H9 (cell line): Measurements from ENCODE around the gene MTTP. TPM values are rescaled to one million over a fixed set of nuclear protein-coding genes. Genes with fewer than 3 reads are reported as not detected.

Experiments used
- DNase-seq: peaks from one replicate; pipeline ENCODE4 v3.0.0-alpha.2; 2017
- H2AFZ ChIP-seq: one replicate; pipeline ENCODE4 v1.6.1; 2013; ENCODE audit warnings: mild to moderate bottlenecking, low read length, control low read depth, moderate library complexity
- H2AK5ac ChIP-seq: 2 replicates; pipeline ENCODE4 v1.6.1; 2013; ENCODE audit warnings: low read length, control low read depth, mixed read lengths; ENCODE audit not compliant: insufficient read length
- H2BK120ac ChIP-seq: one replicate; pipeline ENCODE4 v1.6.1; 2013; ENCODE audit warnings: low read depth, mild to moderate bottlenecking, low read length, control low read depth, inconsistent platforms; ENCODE audit not compliant: poor library complexity, severe bottlenecking
- H2BK12ac ChIP-seq: 2 replicates; pipeline ENCODE4 v1.6.1; 2013; ENCODE audit warnings: low read length, control low read depth, mixed read lengths, low read depth; ENCODE audit not compliant: insufficient read length
- H2BK15ac ChIP-seq: 2 replicates; pipeline ENCODE4 v1.6.1; 2013; ENCODE audit warnings: low read depth, low read length, control low read depth
- H2BK20ac ChIP-seq: one replicate; pipeline ENCODE4 v1.6.1; 2013; ENCODE audit warnings: low read depth, mild to moderate bottlenecking, low read length, control low read depth, inconsistent platforms; ENCODE audit not compliant: poor library complexity, severe bottlenecking
- H2BK5ac ChIP-seq: 2 replicates; pipeline ENCODE4 v1.6.1; 2013; ENCODE audit warnings: low read length, control low read depth, mixed read lengths; ENCODE audit not compliant: insufficient read length
- H3K14ac ChIP-seq: 2 replicates; pipeline ENCODE4 v1.6.1; 2013; ENCODE audit warnings: low read length, control low read depth; ENCODE audit not compliant: insufficient read depth
- H3K18ac ChIP-seq: 2 replicates; pipeline ENCODE4 v1.6.1; 2013; ENCODE audit warnings: low read depth, mild to moderate bottlenecking, mixed read lengths, low read length, control low read depth; ENCODE audit not compliant: insufficient read length
- H3K23ac ChIP-seq: 2 replicates; pipeline ENCODE4 v1.6.1; 2013; ENCODE audit warnings: low read length, control low read depth, mixed read lengths, low read depth; ENCODE audit not compliant: insufficient read length
- H3K23me2 ChIP-seq: 2 replicates; pipeline ENCODE4 v1.6.1; 2013; ENCODE audit warnings: low read depth, mild to moderate bottlenecking, mixed read lengths, low read length, control low read depth; ENCODE audit not compliant: insufficient read length, poor library complexity, severe bottlenecking
- H3K27ac ChIP-seq: 2 replicates; pipeline ENCODE4 v1.5.1; 2013; ENCODE audit warnings: low read length, control low read depth, mixed read lengths, low read depth; ENCODE audit not compliant: insufficient read length
- H3K27me3 ChIP-seq: 2 replicates; pipeline ENCODE4 v1.6.1; 2013; ENCODE audit warnings: low read length, control low read depth, inconsistent platforms; ENCODE audit not compliant: insufficient read depth
- H3K4ac ChIP-seq: 2 replicates; pipeline ENCODE4 v1.6.1; 2013; ENCODE audit warnings: low read depth, mild to moderate bottlenecking, control low read depth, inconsistent platforms, low read length, moderate library complexity
- H3K4me1 ChIP-seq: 2 replicates; pipeline ENCODE4 v1.6.1; 2013; ENCODE audit warnings: low read length, control low read depth, inconsistent platforms; ENCODE audit not compliant: insufficient read depth
- H3K4me2 ChIP-seq: 2 replicates; pipeline ENCODE4 v1.6.1; 2013; ENCODE audit warnings: low read length, control low read depth, mixed read lengths; ENCODE audit not compliant: insufficient read length, insufficient read depth
- H3K56ac ChIP-seq: 2 replicates; pipeline ENCODE4 v1.6.1; 2013; ENCODE audit warnings: low read depth, mild to moderate bottlenecking, mixed read lengths, low read length, control low read depth; ENCODE audit not compliant: insufficient read length
- H3K79me1 ChIP-seq: 2 replicates; pipeline ENCODE4 v1.6.1; 2013; ENCODE audit warnings: low read depth, mild to moderate bottlenecking, moderate library complexity, low read length, control low read depth, inconsistent platforms; ENCODE audit not compliant: insufficient read depth, poor library complexity, severe bottlenecking
- H3K79me2 ChIP-seq: 2 replicates; pipeline ENCODE4 v1.6.1; 2013; ENCODE audit warnings: low read length, control low read depth, inconsistent platforms; ENCODE audit not compliant: insufficient read depth
- H3K9ac ChIP-seq: 2 replicates; pipeline ENCODE4 v1.6.1; 2013; ENCODE audit warnings: low read length, control low read depth, mixed read lengths; ENCODE audit not compliant: insufficient read length; ENCODE audit errors: extremely low read depth
- H3K9me3 ChIP-seq: one replicate; pipeline ENCODE4 v1.6.1; 2013; ENCODE audit warnings: low read depth, low read length, inconsistent platforms; ENCODE audit not compliant: control insufficient read depth
- H3T11ph ChIP-seq: one replicate; pipeline ENCODE4 v1.6.1; 2013; ENCODE audit warnings: mild to moderate bottlenecking, low read length, control low read depth, inconsistent platforms
- H4K20me1 ChIP-seq: one replicate; pipeline ENCODE4 v1.6.1; 2013; ENCODE audit not compliant: control insufficient read depth, insufficient read length, insufficient read depth
- H4K5ac ChIP-seq: 2 replicates; pipeline ENCODE4 v1.6.1; 2013; ENCODE audit warnings: low read depth, mild to moderate bottlenecking, mixed read lengths, low read length, control low read depth; ENCODE audit not compliant: insufficient read length
- H4K8ac ChIP-seq: replicated peaks from 2 replicates; pipeline ENCODE4 v1.6.1; 2013; ENCODE audit warnings: low read length, control low read depth, mixed read lengths, low read depth; ENCODE audit not compliant: insufficient read length
- H4K91ac ChIP-seq: 2 replicates; pipeline ENCODE4 v1.6.1; 2013; ENCODE audit warnings: low read depth, mild to moderate bottlenecking, moderate library complexity, mixed read lengths, low read length, control low read depth; ENCODE audit not compliant: insufficient read length
- H3K27ac Mint-ChIP-seq, 3 experiments: 2 replicates in 2 of 3; 3 replicates in 1 of 3; pipeline ENCODE4 v1.8.0; 2020 to 2021; ENCODE audit warnings: mixed read lengths in 3 of 3, mild to moderate bottlenecking in 1 of 3, moderate library complexity in 1 of 3
- H3K27me3 Mint-ChIP-seq: 2 replicates; pipeline ENCODE4 v1.8.0; 2021; ENCODE audit warnings: low read depth, mild to moderate bottlenecking, moderate library complexity, mixed read lengths
- H3K36me3 Mint-ChIP-seq, 3 experiments: 2 replicates in 2 of 3; 3 replicates in 1 of 3; pipeline ENCODE4 v1.8.0; 2020 to 2021; ENCODE audit warnings: low read depth in 3 of 3, mixed read lengths in 3 of 3; ENCODE audit not compliant: insufficient read depth in 1 of 3
- H3K4me1 Mint-ChIP-seq, 2 experiments: 2 replicates each; pipeline ENCODE4 v1.8.0; 2020; ENCODE audit warnings: mixed read lengths in 2 of 2
- H3K4me3 Mint-ChIP-seq, 2 experiments: 2 replicates in 1 of 2; 3 replicates in 1 of 2; pipeline ENCODE4 v1.8.0; 2020 to 2021; ENCODE audit warnings: mild to moderate bottlenecking in 2 of 2, mixed read lengths in 2 of 2, moderate library complexity in 1 of 2
- H3K9me3 Mint-ChIP-seq, 2 experiments: 2 replicates in 1 of 2; 3 replicates in 1 of 2; pipeline ENCODE4 v1.8.0; 2020; ENCODE audit warnings: mild to moderate bottlenecking in 2 of 2, mixed read lengths in 2 of 2, moderate library complexity in 1 of 2
- CTCF ChIP-seq: fragments of 200-600 bp; sonication (generic); conservative IDR thresholded peaks from 3 replicates; pipeline ENCODE4 v1.8.0; 2021; ENCODE audit warnings: antibody characterized with exemption, mild to moderate bottlenecking
- WGBS: extraction: QIAGEN DNeasy Blood & Tissue Kit; methylation state at CpG from one replicate; pipeline ENCODE4 v1.1.7; 2013; ENCODE audit warnings: missing lambda C conversion rate, low lambda C conversion rate, mixed read lengths; ENCODE audit not compliant: insufficient read length; ENCODE audit errors: extremely low coverage; 5-methylcytosine and 5-hydroxymethylcytosine counted together
- total RNA-seq: library from RNA; stranded (reverse); gene quantifications from 2 replicates; pipeline ENCODE4 v1.2.1, GENCODE V29; 2021

The MTTP gene
- total RNA-seq, 1 experiment from 2014 or later = 0.46 TPM

DNA sequence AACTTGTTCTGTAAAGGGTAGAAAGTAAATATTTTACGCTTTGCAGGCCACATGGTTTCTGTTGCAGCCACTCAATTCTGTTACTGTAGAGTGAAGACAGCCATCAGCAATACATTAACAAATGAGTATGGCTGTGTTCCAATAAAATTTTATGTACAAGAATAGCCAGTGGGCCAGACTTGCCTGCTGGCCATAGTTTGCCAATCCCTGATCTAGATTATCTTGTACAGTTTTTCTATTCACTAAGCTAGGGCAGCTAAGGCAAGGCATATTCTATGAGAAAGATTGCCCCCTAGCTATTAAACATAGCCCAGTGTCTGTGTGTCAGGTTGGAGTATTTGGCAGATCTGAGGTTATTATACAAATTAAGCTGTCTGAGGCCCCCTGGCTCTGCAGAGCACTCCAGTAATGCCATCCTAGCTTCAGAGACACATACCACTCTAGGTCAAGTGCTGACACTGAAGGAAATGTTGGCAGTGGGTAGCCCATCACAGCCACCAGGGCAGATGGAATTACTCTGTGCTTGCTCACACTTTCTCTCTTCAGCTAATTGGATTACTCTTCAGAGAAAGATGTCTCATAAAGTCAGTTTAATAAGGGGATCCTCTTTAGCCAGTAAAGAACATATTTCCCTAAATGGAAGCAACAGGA is 40.7 kb downstream of the MTTP start:
- WGBS = no CpG with 5 or more reads among the region's 1 CpG
- no peak overlapping the region for H2BK15ac ChIP-seq
- no peaks in the 10 kb centered on the region for H3K9me3 Mint-ChIP-seq
- no peak overlapping the region for H4K5ac ChIP-seq
- no peak overlapping the region for H4K91ac ChIP-seq
- no peak overlapping the region for H3K4me2 ChIP-seq
- H3K36me3 Mint-ChIP-seq = no peaks in the 10 kb centered on the region
- no peak overlapping the region for H3K56ac ChIP-seq
- H3K79me2 ChIP-seq = no peaks in the 10 kb centered on the region
- no peak overlapping the region for H3K4ac ChIP-seq
- DNase-seq = no peak
- H3K9me3 ChIP-seq = no peaks in the 10 kb centered on the region
- H3K27me3 ChIP-seq = no peaks in the 10 kb centered on the region
- no peak overlapping the region for H2BK12ac ChIP-seq
- no peak overlapping the region for H4K8ac ChIP-seq
- no peak overlapping the region for H2BK5ac ChIP-seq
- H2AK5ac ChIP-seq = no peak overlapping the region
- no peak overlapping the region for H3K27ac ChIP-seq
- H3K79me1 ChIP-seq = no peaks in the 10 kb centered on the region
- H3T11ph ChIP-seq = no peak overlapping the region
- H2BK120ac ChIP-seq = no peak overlapping the region
- H3K18ac ChIP-seq = no peak overlapping the region
- H3K4me3 Mint-ChIP-seq = no peak overlapping the region
- H3K27me3 Mint-ChIP-seq = no peaks in the 10 kb centered on the region
- no peaks in the 10 kb centered on the region; a peak in 1 of 4 replicates for H3K4me1 Mint-ChIP-seq
- no peak overlapping the region for H3K14ac ChIP-seq
- no peak overlapping the region for H3K9ac ChIP-seq
- no peaks in the 10 kb centered on the region for H3K4me1 ChIP-seq
- H3K23ac ChIP-seq = no peak overlapping the region
- H2BK20ac ChIP-seq = no peak overlapping the region
- H2AFZ ChIP-seq = no peak overlapping the region
- no peaks in the 10 kb centered on the region for H4K20me1 ChIP-seq
- H3K23me2 ChIP-seq = no peaks in the 10 kb centered on the region
- no peak for TF ChIP-seq CTCF
- no peak overlapping the region; a peak in 1 of 7 replicates for H3K27ac Mint-ChIP-seq
